Lower lobe of right lung (tissue), 2 donors: ENCODE measurements around the gene KLF17. TPM values are rescaled to one million over a fixed set of nuclear protein-coding genes. Genes with fewer than 3 reads are reported as not detected.

Experiments used
- ATAC-seq, 2 donors: fragments of 200-7000 bp; cut with Tn5 transposase; one replicate each; pipeline ENCODE4 v1.9.1; 2020 to 2022; ENCODE audit warnings: mild to moderate bottlenecking in 2 of 2, moderate library complexity in 2 of 2
- DNase-seq: peaks from one replicate; pipeline ENCODE4 v3.0.0-alpha.2; 2020
- H3K27ac ChIP-seq: fragments of 200-600 bp; one replicate; pipeline ENCODE4 v1.8.0; 2022
- H3K27me3 ChIP-seq: fragments of 200-600 bp; one replicate; pipeline ENCODE4 v1.8.0; 2022; ENCODE audit warnings: low read depth
- H3K36me3 ChIP-seq: fragments of 200-600 bp; one replicate; pipeline ENCODE4 v1.8.0; 2022; ENCODE audit warnings: mild to moderate bottlenecking
- H3K4me1 ChIP-seq: fragments of 200-600 bp; one replicate; pipeline ENCODE4 v1.8.0; 2022
- H3K4me3 ChIP-seq: fragments of 200-600 bp; one replicate; pipeline ENCODE4 v1.8.0; 2022; ENCODE audit warnings: mild to moderate bottlenecking
- H3K9me3 ChIP-seq: fragments of 200-600 bp; one replicate; pipeline ENCODE4 v1.8.0; 2022
- intact Hi-C: fragments of 100-400 bp; cut with DNase I; formaldehyde crosslinking; loops from one replicate; pipeline ENCODE4 v1.11.0; 2022
- total RNA-seq: library from RNA; stranded (reverse); fragmentation: NEBNext Ultra II Directional; extraction: Animal tissue kit (Norgen Biotek cat#: 25700); gene quantifications from one replicate; pipeline ENCODE4 v1.2.1, GENCODE V29; 2021
- TF ChIP-seq, protein P1 (sequence below): fragments of 200-600 bp; IDR thresholded peaks from one replicate; pipeline ENCODE4 v1.8.0; 2022; ENCODE audit warnings: antibody characterized with exemption, mild to moderate bottlenecking
- donor health status: DM: no; HTN: yes; CAD: no; lungs with severe emphysema.

KLF17 gene
- total RNA-seq, 1 donor from 2014 or later, result 0.47 TPM

DNA sequence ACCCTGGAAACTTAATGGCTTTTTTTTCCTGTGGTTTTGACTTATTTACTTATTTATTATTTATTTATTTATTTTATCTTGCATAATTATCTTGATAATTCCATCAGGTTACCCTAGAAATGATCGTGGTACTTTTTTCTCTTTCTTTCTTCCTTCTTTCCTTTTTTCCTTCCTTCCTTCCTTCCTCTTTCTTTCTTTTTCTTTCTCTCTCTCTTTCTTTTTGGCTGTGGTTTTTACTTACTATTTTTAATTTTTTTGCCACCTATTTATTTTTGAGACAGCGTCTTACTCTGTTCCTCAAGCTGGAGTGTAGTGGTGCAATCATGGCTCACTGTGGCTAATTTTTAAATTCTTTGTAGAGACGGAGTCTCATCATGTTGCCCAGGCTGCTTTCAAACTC, 29.0 kb downstream of the KLF17 start:
- intact Hi-C loops, result no loop called here
- Histone ChIP-seq H3K4me3 (no peak overlapping the region), H3K27ac (no peak overlapping the region), H3K4me1 (no peaks in the 10 kb centered on the region), H3K36me3 (no peaks in the 10 kb centered on the region), H3K9me3 (peaks cover 15% of the 10 kb centered on the region), H3K27me3 (no peaks in the 10 kb centered on the region)
- DNase-seq, result no peak
- no peak for ATAC-seq
- TF ChIP-seq, protein P1, sequence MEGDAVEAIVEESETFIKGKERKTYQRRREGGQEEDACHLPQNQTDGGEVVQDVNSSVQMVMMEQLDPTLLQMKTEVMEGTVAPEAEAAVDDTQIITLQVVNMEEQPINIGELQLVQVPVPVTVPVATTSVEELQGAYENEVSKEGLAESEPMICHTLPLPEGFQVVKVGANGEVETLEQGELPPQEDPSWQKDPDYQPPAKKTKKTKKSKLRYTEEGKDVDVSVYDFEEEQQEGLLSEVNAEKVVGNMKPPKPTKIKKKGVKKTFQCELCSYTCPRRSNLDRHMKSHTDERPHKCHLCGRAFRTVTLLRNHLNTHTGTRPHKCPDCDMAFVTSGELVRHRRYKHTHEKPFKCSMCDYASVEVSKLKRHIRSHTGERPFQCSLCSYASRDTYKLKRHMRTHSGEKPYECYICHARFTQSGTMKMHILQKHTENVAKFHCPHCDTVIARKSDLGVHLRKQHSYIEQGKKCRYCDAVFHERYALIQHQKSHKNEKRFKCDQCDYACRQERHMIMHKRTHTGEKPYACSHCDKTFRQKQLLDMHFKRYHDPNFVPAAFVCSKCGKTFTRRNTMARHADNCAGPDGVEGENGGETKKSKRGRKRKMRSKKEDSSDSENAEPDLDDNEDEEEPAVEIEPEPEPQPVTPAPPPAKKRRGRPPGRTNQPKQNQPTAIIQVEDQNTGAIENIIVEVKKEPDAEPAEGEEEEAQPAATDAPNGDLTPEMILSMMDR, result no peak

DNA sequence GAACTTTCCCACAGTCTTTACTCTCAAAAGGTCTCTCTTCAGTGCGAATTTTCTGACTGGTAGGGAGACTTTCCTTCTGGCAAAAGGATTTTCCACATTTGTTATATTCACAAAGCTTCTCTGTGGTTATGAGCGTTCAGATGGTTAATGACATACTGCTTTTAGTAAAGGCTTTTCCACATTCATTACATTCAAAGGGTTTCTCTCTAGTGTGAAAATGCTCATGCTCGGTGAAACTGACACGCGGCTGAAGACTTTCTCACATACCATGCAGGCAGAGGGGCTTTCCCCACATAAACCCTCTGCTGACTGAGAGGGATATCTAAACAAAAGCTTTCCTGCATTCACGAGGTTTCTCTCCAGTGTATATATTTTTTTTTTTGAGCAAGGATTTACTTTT, 32.7 kb downstream of the KLF17 start:
- H3K4me1 ChIP-seq, result no peaks in the 10 kb centered on the region
- H3K36me3 ChIP-seq, result no peaks in the 10 kb centered on the region
- intact Hi-C loops, result no loop called here
- H3K4me3 ChIP-seq, result no peak overlapping the region
- H3K27me3 ChIP-seq, result no peaks in the 10 kb centered on the region
- DNase-seq (no peak), ATAC-seq (no peak)
- no peak overlapping the region for H3K27ac ChIP-seq
- TF ChIP-seq, protein P1, result no peak
- H3K9me3 ChIP-seq, result no peaks in the 10 kb centered on the region

DNA sequence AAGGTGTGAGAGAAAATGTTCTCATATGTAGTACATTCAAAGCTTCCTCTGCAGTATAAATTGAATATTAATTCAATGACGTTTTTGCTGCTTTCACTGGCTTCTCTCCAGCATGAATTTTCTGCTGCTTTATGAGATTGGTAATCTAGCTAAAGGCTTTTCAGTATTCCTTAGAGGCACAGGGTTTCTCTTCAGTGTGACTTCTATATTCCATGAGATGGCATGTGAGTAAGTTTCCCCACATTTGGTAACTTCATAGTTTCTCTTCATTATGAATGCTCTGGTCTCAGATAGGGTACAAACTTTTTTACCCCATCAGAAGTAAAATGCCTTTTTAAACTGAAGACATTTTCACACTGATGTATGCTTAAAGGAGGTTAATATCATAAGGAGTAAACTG, 33.2 kb downstream of the KLF17 start:
- DNase-seq, result no peak
- ATAC-seq, result no peak
- intact Hi-C loops, result no loop called here

DNA sequence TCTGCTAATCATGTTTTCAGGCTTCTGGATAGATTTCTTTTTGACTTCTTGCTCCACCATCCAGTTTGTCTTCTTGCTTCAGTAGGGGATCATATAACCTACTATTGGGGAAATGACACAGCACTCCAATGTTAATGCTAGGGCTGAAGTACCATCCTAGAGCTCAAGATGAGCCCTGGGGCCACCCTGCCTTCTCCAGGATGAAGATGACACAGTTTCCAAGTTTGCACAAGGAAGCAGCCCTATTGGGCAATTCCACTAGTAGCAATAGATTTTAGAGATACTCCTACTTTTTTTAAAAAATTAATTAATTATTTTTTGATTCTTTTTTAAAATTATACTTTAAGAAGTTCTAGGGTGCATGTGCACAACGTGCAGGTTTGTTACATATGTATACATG, 34.1 kb downstream of the KLF17 start:
- no peaks in the 10 kb centered on the region for H3K9me3 ChIP-seq
- no peak overlapping the region for H3K27ac ChIP-seq
- H3K36me3 ChIP-seq, result no peaks in the 10 kb centered on the region
- H3K4me3 ChIP-seq, result no peak overlapping the region
- ATAC-seq (no peak), DNase-seq (no peak)
- TF ChIP-seq, protein P1, result no peak
- no peaks in the 10 kb centered on the region for H3K27me3 ChIP-seq
- no peaks in the 10 kb centered on the region for H3K4me1 ChIP-seq
- intact Hi-C loops, result no loop called here

More for the DNA sequence above, 33.2 kb downstream of the KLF17 start:
- Histone ChIP-seq H3K9me3 (no peaks in the 10 kb centered on the region), H3K4me1 (no peaks in the 10 kb centered on the region), H3K27ac (no peak overlapping the region), H3K36me3 (no peaks in the 10 kb centered on the region), H3K27me3 (no peaks in the 10 kb centered on the region), H3K4me3 (no peak overlapping the region)
- TF ChIP-seq, protein P1, result no peak

DNA sequence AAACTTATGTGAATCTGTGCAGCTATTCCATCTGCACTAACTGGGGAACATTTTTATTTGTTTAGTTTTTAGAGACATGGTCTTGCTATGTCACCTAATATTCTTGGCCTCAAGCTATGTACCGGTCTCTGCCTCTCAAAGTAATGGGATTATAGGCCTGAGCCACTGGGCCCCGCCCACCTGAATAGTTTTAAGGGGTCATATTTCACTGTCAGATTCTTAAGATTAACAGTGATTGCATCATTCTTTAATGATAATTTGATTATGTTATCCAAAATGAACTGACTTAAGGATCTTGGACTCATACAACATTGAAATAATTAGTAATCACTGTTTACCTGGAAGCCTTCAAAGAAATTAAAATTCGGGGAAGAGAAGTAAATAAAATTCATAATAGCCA, 35.4 kb downstream of the KLF17 start:
- TF ChIP-seq, protein P1, result no peak
- Histone ChIP-seq H3K9me3 (no peaks in the 10 kb centered on the region), H3K4me1 (no peaks in the 10 kb centered on the region), H3K27ac (no peak overlapping the region), H3K4me3 (no peak overlapping the region), H3K27me3 (no peaks in the 10 kb centered on the region), H3K36me3 (no peaks in the 10 kb centered on the region)
- DNase-seq (no peak), ATAC-seq (no peak)
- intact Hi-C loops, result no loop called here

DNA sequence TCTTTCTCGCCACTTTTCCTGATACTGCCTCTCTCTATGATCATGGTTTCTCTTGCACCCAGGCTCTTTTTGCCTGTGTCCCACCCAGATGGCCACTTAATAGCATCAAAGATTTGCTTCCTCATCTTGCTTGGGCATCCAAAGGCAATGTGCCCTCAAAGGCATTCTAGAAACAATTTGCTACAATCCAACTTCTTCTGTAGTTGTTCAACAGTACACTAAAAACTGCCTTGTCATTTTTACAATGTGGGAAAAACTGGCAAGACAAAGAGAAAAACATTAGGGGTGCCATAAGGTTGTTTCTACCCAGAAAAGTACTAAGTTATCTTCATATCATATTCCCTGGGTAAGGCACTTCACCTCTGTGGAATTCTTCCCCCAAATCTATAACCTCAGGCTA, 39.3 kb downstream of the KLF17 start:
- Histone ChIP-seq H3K4me3 (no peak overlapping the region), H3K4me1 (no peaks in the 10 kb centered on the region), H3K27ac (no peak overlapping the region), H3K27me3 (no peaks in the 10 kb centered on the region), H3K36me3 (no peaks in the 10 kb centered on the region), H3K9me3 (no peaks in the 10 kb centered on the region)
- ATAC-seq (no peak), DNase-seq (no peak)
- intact Hi-C loops, result no loop called here
- TF ChIP-seq, protein P1, result no peak
